HG03039 (cell line): Measurements from ENCODE around the gene ZNF789.

Experiments
- ATAC-seq: cut with Tn5 transposase; IDR thresholded peaks from one replicate; pipeline ENCODE4 v1.9.1; 2021; ENCODE audit warnings: mild to moderate bottlenecking, moderate library complexity; ENCODE audit not compliant: unreplicated experiment

Gene ZNF789

GRCh38 chr7:99504281-99504602 is 31.6 kb downstream of the ZNF789 start:
- peak; percentile 77 for ATAC-seq

- peak; percentile 47 for ATAC-seq
Measured at GRCh38 chr7:99504603-99505323, 32.1 kb downstream of the ZNF789 start, which contains the start of gene ZKSCAN5. Gene ZKSCAN5, plus strand, starts transcription at chr7:99504662. Its CDS starts 1,383 bp downstream, at chr7:99506045.

GRCh38 chr7:99505324-99505662 is 32.6 kb downstream of the ZNF789 start:
- ATAC-seq: no peak

- ATAC-seq: no peak
Measured at GRCh38 chr7:99514050-99514449, 41.4 kb downstream of the ZNF789 start.

- no peak for ATAC-seq
Measured at GRCh38 chr7:99521399-99521798, 48.7 kb downstream of the ZNF789 start.

- no peak for ATAC-seq
Measured at GRCh38 chr7:99525713-99526440, 53.2 kb downstream of the ZNF789 start.

- ATAC-seq: no peak
Measured at GRCh38 chr7:99531354-99531765, 58.7 kb downstream of the ZNF789 start.

GRCh38 chr7:99535667-99536066 is 63.0 kb downstream of the ZNF789 start:
- ATAC-seq: no peak
